Liver (tissue), 9 donors: ENCODE results near the gene NANOG. TPM values are rescaled to one million over a fixed set of nuclear protein-coding genes. Genes with fewer than 3 reads are reported as not detected.

ENCODE experiments used
- DNase-seq: peaks from one replicate; pipeline ENCODE4 v3.0.0-alpha.2; 2017; ENCODE audit warnings: low spot score
- H3K27ac ChIP-seq, 2 donors: one replicate each; pipeline ENCODE4 v1.7.0; 2013; ENCODE audit warnings: inconsistent platforms in 2 of 2, low read length in 2 of 2, control low read depth in 1 of 2, low read depth in 1 of 2, mild to moderate bottlenecking in 1 of 2
- H3K27me3 ChIP-seq, 4 donors: one replicate each; pipeline versions ENCODE4 v1.6.1 to v1.7.0; 2013; ENCODE audit warnings: low read length in 3 of 4, inconsistent platforms in 1 of 4, mild to moderate bottlenecking in 1 of 4, moderate library complexity in 1 of 4; ENCODE audit not compliant: control insufficient read depth in 4 of 4, insufficient read depth in 4 of 4
- H3K36me3 ChIP-seq, 4 donors: one replicate each; pipeline versions ENCODE4 v1.6.1 to v1.7.0; 2013; ENCODE audit warnings: low read length in 3 of 4, mild to moderate bottlenecking in 3 of 4, low read depth in 1 of 4, moderate library complexity in 1 of 4; ENCODE audit not compliant: control insufficient read depth in 4 of 4, insufficient read depth in 3 of 4
- H3K4me1 ChIP-seq, 4 donors: one replicate each; pipeline versions ENCODE4 v1.6.1 to v1.7.0; 2013; ENCODE audit warnings: low read length in 3 of 4, mild to moderate bottlenecking in 3 of 4, moderate library complexity in 1 of 4; ENCODE audit not compliant: control insufficient read depth in 4 of 4, insufficient read depth in 4 of 4
- H3K4me3 ChIP-seq, 3 donors: one replicate each; pipeline versions ENCODE4 v1.6.1 to v1.7.0; 2013; ENCODE audit warnings: low read length in 3 of 3, control low read depth in 1 of 3, low read depth in 1 of 3, mild to moderate bottlenecking in 1 of 3
- H3K9ac ChIP-seq, 2 donors: one replicate each; pipeline ENCODE4 v1.7.0; 2013; ENCODE audit warnings: low read length in 2 of 2, mild to moderate bottlenecking in 2 of 2, moderate library complexity in 2 of 2, control low read depth in 1 of 2, low read depth in 1 of 2
- H3K9me3 ChIP-seq, 4 donors: one replicate each; pipeline versions ENCODE4 v1.6.1 to v1.7.0; 2013; ENCODE audit warnings: low read length in 3 of 4; ENCODE audit not compliant: control insufficient read depth in 4 of 4
- ATF3 ChIP-seq: IDR thresholded peaks from 2 replicates; pipeline ENCODE4 v1.6.1; 2016; ENCODE audit warnings: antibody characterized with exemption
- CTCF ChIP-seq: fragments of 150-350 bp; IDR thresholded peaks from 2 replicates; pipeline ENCODE4 v1.5.1; 2017; ENCODE audit warnings: improper control_type of control experiment, low read depth, low read length; ENCODE audit not compliant: missing input control
- EGR1 ChIP-seq, 2 donors: IDR thresholded peaks; 2 replicates each; pipeline ENCODE4 v1.6.1; 2016 to 2018; ENCODE audit warnings: antibody characterized with exemption in 2 of 2, low read depth in 2 of 2
- FOXA1 ChIP-seq: IDR thresholded peaks from 2 replicates; pipeline ENCODE4 v1.6.1; 2016; ENCODE audit warnings: antibody characterized with exemption
- FOXA2 ChIP-seq: IDR thresholded peaks from 2 replicates; pipeline ENCODE4 v1.6.1; 2016; ENCODE audit warnings: antibody characterized with exemption
- GABPA ChIP-seq, 2 donors: IDR thresholded peaks in 1 of 2; conservative IDR thresholded peaks in 1 of 2; 2 replicates each; pipeline ENCODE4 v1.6.1; 2016; ENCODE audit warnings: antibody characterized with exemption in 2 of 2, mild to moderate bottlenecking in 1 of 2, moderate library complexity in 1 of 2
- HNF4A ChIP-seq, 2 donors: conservative IDR thresholded peaks; 2 replicates each; pipeline ENCODE4 v1.6.1; 2016; ENCODE audit warnings: antibody characterized with exemption in 2 of 2, mild to moderate bottlenecking in 2 of 2
- HNF4G ChIP-seq: IDR thresholded peaks from 2 replicates; pipeline ENCODE4 v1.6.1; 2016; ENCODE audit warnings: antibody characterized with exemption
- JUND ChIP-seq, 2 donors: IDR thresholded peaks; 2 replicates each; pipeline ENCODE4 v1.6.1; 2016; ENCODE audit warnings: antibody characterized with exemption in 2 of 2
- MAX ChIP-seq: IDR thresholded peaks from 2 replicates; pipeline ENCODE4 v1.6.1; 2016; ENCODE audit warnings: antibody characterized with exemption
- RAD21 ChIP-seq, 2 donors: IDR thresholded peaks; 2 replicates each; pipeline ENCODE4 v1.6.1; 2016; ENCODE audit warnings: antibody characterized with exemption in 2 of 2, mild to moderate bottlenecking in 2 of 2
- REST ChIP-seq: IDR thresholded peaks from 2 replicates; pipeline ENCODE4 v1.6.1; 2016; ENCODE audit warnings: antibody characterized with exemption, mild to moderate bottlenecking
- RXRA ChIP-seq, 2 donors: IDR thresholded peaks; 2 replicates each; pipeline ENCODE4 v1.6.1; 2017 to 2018; ENCODE audit warnings: antibody characterized with exemption in 2 of 2, mild to moderate bottlenecking in 1 of 2
- SP1 ChIP-seq: IDR thresholded peaks from 2 replicates; pipeline ENCODE4 v1.6.1; 2018; ENCODE audit warnings: antibody characterized with exemption, mild to moderate bottlenecking
- TAF1 ChIP-seq: conservative IDR thresholded peaks from 2 replicates; pipeline ENCODE4 v1.6.1; 2016; ENCODE audit warnings: antibody characterized with exemption, mild to moderate bottlenecking
- ZBTB33 ChIP-seq: IDR thresholded peaks from 2 replicates; pipeline ENCODE4 v1.6.1; 2016; ENCODE audit warnings: antibody characterized with exemption
- WGBS: extraction: QIAGEN DNeasy Blood & Tissue Kit; methylation state at CpG from one replicate; pipeline ENCODE4 v1.1.7; 2013; 5-methylcytosine and 5-hydroxymethylcytosine counted together
- polyA plus RNA-seq, 2 donors: library from polyadenylated mRNA; stranded (reverse) in 1 of 2; unstranded in 1 of 2; fragments of 200-250 nt in 1 of 2; fragments of >200 nt in 1 of 2; fragmentation: Nextera tagmentation in 1 of 2; extraction: Ambion mirVana in 1 of 2; gene quantifications; one replicate each; pipeline versions ENCODE4 v1.2.1 to v1.2.3, GENCODE V29; 2013 to 2015
- total RNA-seq, 2 donors: library from RNA; depleted of rRNA; stranded (reverse); fragments of >200 nt; gene quantifications; one replicate each; pipeline ENCODE4 v1.2.3, GENCODE V29; 2014
- donor health status: healthy.
- donor health status: healthy.
- donor health status: healthy.
- donor health status: healthy.
- donor health status: healthy.

The NANOG gene
- total and polyA plus RNA-seq, 4 donors, result 0.11 to 0.17 TPM; not detected in 2

GRCh38 chr12:7787574-7788293 is 1.5 kb upstream of the NANOG start:
- Histone ChIP-seq H3K27ac (no peak overlapping the region), H3K9ac (no peak overlapping the region), H3K36me3 (no peaks in the 10 kb centered on the region), H3K4me3 (no peak overlapping the region), H3K9me3 (no peaks in the 10 kb centered on the region), H3K27me3 (no peaks in the 10 kb centered on the region), H3K4me1 (no peaks in the 10 kb centered on the region)
- TF ChIP-seq REST, result no peak
- no peak for TF ChIP-seq ATF3
- TF ChIP-seq TAF1, result no peak
- TF ChIP-seq CTCF, result no peak
- TF ChIP-seq RXRA (IDR thresholded peaks at IDR 0.05), result no peak
- no peak for TF ChIP-seq ZBTB33
- no peak for TF ChIP-seq RAD21 (IDR thresholded peaks at IDR 0.05)
- TF ChIP-seq GABPA (IDR thresholded peaks at IDR 0.05 in 1 of 2, conservative IDR thresholded peaks at IDR 0.05 in 1 of 2), result no peak
- DNase-seq, result no peak
- 33% methylated on average over 13 of the region's 13 CpGs for WGBS

- Histone ChIP-seq H3K27me3 (no peaks in the 10 kb centered on the region), H3K4me1 (no peaks in the 10 kb centered on the region), H3K9me3 (no peaks in the 10 kb centered on the region), H3K9ac (no peak overlapping the region), H3K36me3 (no peaks in the 10 kb centered on the region), H3K27ac (no peak overlapping the region), H3K4me3 (no peak overlapping the region)
- no peak for DNase-seq
- no peak for TF ChIP-seq FOXA2
- TF ChIP-seq HNF4A (conservative IDR thresholded peaks at IDR 0.05), result no peak
- no peak for TF ChIP-seq TAF1
- no peak for TF ChIP-seq JUND (IDR thresholded peaks at IDR 0.05)
- no peak for TF ChIP-seq FOXA1
- TF ChIP-seq HNF4G, result no peak
- TF ChIP-seq SP1, result no peak
- no peak for TF ChIP-seq CTCF
- no peak for TF ChIP-seq EGR1 (IDR thresholded peaks at IDR 0.05; ENCODE audit: low read depth in 2 of 2)
- TF ChIP-seq MAX, result no peak
- 31% methylated on average over 4 of the region's 4 CpGs for WGBS
Observed at GRCh38 chr12:7788294-7788660, 925 bp upstream of the NANOG start.
